ENCODE data around the gene LUZP1.

LUZP1 gene

GRCh38 chr1:23156940-23157339 lies 11.7 kb downstream of the LUZP1 start:
- no peak for DNase-seq (ENCODE audit: low read depth)
- TF ChIP-seq CTCF (IDR thresholded peaks at IDR 0.05; ENCODE audit: low read depth, low read length) (no peak), MYC (IDR thresholded peaks at IDR 0.05; ENCODE audit: low read depth, low read length) (no peak), POLR2A (IDR thresholded peaks at IDR 0.05; ENCODE audit: extremely low read depth, insufficient read length) (no peak), MAX (IDR thresholded peaks at IDR 0.05; ENCODE audit: low read depth, low read length) (no peak)
- no peak overlapping the region for H3K4me3 ChIP-seq (ENCODE audit: low read depth, low read length)

- TF ChIP-seq POLR2A (IDR thresholded peaks at IDR 0.05; ENCODE audit: extremely low read depth, insufficient read length) (no peak), MAX (IDR thresholded peaks at IDR 0.05; ENCODE audit: low read depth, low read length) (no peak), MYC (IDR thresholded peaks at IDR 0.05; ENCODE audit: low read depth, low read length) (no peak), CTCF (IDR thresholded peaks at IDR 0.05; ENCODE audit: low read depth, low read length) (no peak)
Observed at GRCh38 chr1:23152966-23153684, 15.5 kb downstream of the LUZP1 start.

GRCh38 chr1:23150742-23151141 lies 17.9 kb downstream of the LUZP1 start:
- TF ChIP-seq MAX (IDR thresholded peaks at IDR 0.05; ENCODE audit: low read depth, low read length) (no peak), POLR2A (IDR thresholded peaks at IDR 0.05; ENCODE audit: extremely low read depth, insufficient read length) (no peak)
- DNase-seq (ENCODE audit: low read depth) = no peak
- no peak overlapping the region for H3K4me3 ChIP-seq (ENCODE audit: low read depth, low read length)

More at GRCh38 chr1:23152966-23153684, 15.5 kb downstream of the LUZP1 start:
- DNase-seq (ENCODE audit: low read depth) = no peak
- no peak overlapping the region for H3K4me3 ChIP-seq (ENCODE audit: low read depth, low read length)

- H3K4me3 ChIP-seq (ENCODE audit: low read depth, low read length) = no peak overlapping the region
- TF ChIP-seq MAX (IDR thresholded peaks at IDR 0.05; ENCODE audit: low read depth, low read length) = no peak
- no peak for TF ChIP-seq CTCF (IDR thresholded peaks at IDR 0.05; ENCODE audit: low read depth, low read length)
- no peak for TF ChIP-seq POLR2A (IDR thresholded peaks at IDR 0.05; ENCODE audit: extremely low read depth, insufficient read length)
- no peak for TF ChIP-seq MYC (IDR thresholded peaks at IDR 0.05; ENCODE audit: low read depth, low read length)
- no peak for DNase-seq (ENCODE audit: low read depth)
Observed at GRCh38 chr1:23150125-23150524, 18.5 kb downstream of the LUZP1 start.

GRCh38 chr1:23149114-23149513 lies 19.5 kb downstream of the LUZP1 start:
- no peak overlapping the region for H3K4me3 ChIP-seq (ENCODE audit: low read depth, low read length)
- DNase-seq (ENCODE audit: low read depth) = peak; percentile 28
- TF ChIP-seq CTCF (IDR thresholded peaks at IDR 0.05; ENCODE audit: low read depth, low read length) = no peak
- no peak for TF ChIP-seq POLR2A (IDR thresholded peaks at IDR 0.05; ENCODE audit: extremely low read depth, insufficient read length)
- no peak for TF ChIP-seq MAX (IDR thresholded peaks at IDR 0.05; ENCODE audit: low read depth, low read length)
- TF ChIP-seq MYC (IDR thresholded peaks at IDR 0.05; ENCODE audit: low read depth, low read length) = no peak

- DNase-seq (ENCODE audit: low read depth) = no peak
- no peak overlapping the region for H3K4me3 ChIP-seq (ENCODE audit: low read depth, low read length)
- TF ChIP-seq MAX (IDR thresholded peaks at IDR 0.05; ENCODE audit: low read depth, low read length) = no peak
- no peak for TF ChIP-seq POLR2A (IDR thresholded peaks at IDR 0.05; ENCODE audit: extremely low read depth, insufficient read length)
- TF ChIP-seq CTCF (IDR thresholded peaks at IDR 0.05; ENCODE audit: low read depth, low read length) = no peak
- no peak for TF ChIP-seq MYC (IDR thresholded peaks at IDR 0.05; ENCODE audit: low read depth, low read length)
Observed at GRCh38 chr1:23148084-23148483, 20.6 kb downstream of the LUZP1 start.

Data from NB4 (cell line).